GM12872 (cell line): ENCODE data around the gene TRIL.
A peak's percentile ranks its signal among the peaks of the same experiment; 100 is the strongest.

Experiments used
- CTCF ChIP-seq: IDR thresholded peaks from 3 replicates; pipeline ENCODE4 v1.5.1; 2011; ENCODE audit warnings: low read depth, mild to moderate bottlenecking, low read length, moderate library complexity; ENCODE audit not compliant: insufficient read depth

Gene TRIL

GRCh38 chr7:28939844-28940544, 18.1 kb downstream of the TRIL start:
- no peak for TF ChIP-seq CTCF

GRCh38 chr7:28939367-28939766, 18.8 kb downstream of the TRIL start:
- no peak for TF ChIP-seq CTCF

GRCh38 chr7:28937619-28938018, 20.5 kb downstream of the TRIL start:
- no peak for TF ChIP-seq CTCF

- TF ChIP-seq CTCF, result no peak
These were observed 21.0 kb downstream of the TRIL start for GRCh38 chr7:28937103-28937502.

DNA sequence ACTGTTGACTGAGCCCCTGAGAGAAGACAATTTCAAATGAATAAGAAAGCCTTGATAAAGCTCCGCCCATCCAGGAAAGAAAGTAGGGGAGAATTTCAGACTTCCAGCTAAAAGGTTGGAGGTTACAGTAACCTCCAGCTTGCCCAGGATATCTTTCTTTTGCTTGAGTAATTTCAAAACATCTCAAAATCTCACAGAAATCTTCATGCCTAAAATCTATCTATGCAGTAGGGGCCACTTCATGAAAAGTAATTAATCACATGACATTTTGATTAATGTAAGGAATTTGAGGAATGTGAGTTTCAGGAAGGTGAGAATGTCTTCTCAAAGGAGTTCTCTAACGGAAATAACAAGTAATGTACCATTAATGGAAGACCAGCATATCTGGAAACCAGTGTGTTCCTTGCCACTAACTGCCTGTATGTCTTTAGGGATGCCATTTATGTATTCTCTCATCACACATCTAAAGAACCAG, 24.2 kb downstream of the TRIL start:
- TF ChIP-seq CTCF, result no peak

DNA sequence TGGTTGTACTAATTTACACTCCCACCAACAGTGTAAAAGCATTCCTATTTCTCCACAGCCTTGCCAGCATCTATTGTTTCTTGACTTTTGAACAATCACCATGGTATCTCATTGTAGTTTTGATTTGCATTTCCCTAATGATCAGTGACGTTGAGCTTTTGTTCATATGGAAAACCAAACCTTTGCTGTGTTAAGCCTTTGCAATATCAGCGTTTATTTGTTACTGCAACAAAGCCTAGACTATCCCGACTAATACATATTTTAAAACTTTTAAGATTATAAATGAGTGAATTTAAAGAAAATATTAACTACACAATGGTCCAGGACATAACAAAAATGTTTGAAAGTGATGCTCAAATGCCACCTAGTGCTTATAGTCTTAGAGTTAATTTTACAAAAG, 26.6 kb downstream of the TRIL start:
- no peak for TF ChIP-seq CTCF

DNA sequence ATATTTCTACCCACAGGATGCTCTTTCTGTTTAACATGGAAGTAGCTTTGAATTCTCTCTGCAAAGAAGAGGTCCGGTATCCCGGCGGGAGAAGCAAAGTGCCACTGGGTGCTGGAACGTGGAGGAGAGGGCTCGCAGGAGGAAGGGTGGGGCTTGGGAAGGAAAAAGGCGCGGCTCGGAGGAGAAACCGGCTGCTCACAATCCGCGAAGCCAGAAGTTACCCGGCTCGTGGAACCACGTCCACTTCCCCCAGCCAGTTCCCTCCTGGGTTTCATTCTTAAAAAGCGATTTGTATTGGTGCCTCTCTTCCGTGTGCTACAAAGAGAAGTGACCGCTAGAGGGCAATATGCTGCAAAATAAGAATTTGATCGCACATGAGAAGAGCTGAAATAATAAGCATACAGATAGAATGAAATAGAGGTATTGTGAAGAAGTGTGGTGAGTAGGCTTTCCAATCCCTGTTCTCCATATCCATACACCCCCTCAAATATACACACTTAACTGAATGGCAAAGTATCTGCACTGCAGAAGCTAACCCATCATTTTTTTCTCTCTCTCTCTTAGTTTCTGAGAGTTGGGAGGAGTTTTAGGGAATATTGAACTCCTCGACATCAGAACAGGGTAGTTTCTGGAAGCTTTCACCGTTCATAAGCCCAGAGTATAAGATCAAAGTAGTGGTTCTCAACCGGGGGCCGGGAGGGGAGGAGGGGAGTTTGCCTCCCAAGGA, 31.1 kb downstream of the TRIL start:
- TF ChIP-seq CTCF, result peak; percentile 77
